ENCODE data around the gene ABCG5.

The ABCG5 gene

DNA sequence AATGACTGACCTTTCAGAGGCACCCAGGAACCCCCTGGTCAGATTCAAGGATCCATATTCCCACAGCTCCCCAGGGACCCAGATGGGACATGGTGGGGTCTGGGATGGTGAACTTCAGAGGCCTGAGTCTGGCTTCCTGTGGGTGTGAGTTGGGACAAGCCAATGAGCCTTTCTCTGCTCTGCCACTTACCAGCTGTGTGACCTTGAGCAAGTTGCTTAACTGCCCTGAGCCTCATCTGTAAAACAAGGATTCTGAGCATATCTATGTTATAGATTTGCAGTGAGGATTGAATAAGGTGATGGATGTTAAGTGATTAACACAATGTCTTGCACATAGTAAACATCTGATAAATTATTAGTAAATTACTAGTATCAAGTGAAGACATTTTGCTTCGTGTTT, 6.5 kb upstream of the ABCG5 start:
- no peak overlapping the region for H3K4me3 ChIP-seq (replicated peaks in 1 of 2; ENCODE audit: low read depth in 2 of 2, low read length in 2 of 2)
- DNase-seq (ENCODE audit: low read depth in 2 of 2): no peak
- TF ChIP-seq, protein P1, sequence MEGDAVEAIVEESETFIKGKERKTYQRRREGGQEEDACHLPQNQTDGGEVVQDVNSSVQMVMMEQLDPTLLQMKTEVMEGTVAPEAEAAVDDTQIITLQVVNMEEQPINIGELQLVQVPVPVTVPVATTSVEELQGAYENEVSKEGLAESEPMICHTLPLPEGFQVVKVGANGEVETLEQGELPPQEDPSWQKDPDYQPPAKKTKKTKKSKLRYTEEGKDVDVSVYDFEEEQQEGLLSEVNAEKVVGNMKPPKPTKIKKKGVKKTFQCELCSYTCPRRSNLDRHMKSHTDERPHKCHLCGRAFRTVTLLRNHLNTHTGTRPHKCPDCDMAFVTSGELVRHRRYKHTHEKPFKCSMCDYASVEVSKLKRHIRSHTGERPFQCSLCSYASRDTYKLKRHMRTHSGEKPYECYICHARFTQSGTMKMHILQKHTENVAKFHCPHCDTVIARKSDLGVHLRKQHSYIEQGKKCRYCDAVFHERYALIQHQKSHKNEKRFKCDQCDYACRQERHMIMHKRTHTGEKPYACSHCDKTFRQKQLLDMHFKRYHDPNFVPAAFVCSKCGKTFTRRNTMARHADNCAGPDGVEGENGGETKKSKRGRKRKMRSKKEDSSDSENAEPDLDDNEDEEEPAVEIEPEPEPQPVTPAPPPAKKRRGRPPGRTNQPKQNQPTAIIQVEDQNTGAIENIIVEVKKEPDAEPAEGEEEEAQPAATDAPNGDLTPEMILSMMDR (IDR thresholded peaks at IDR 0.05; ENCODE audit: low read depth, low read length): no peak

DNA sequence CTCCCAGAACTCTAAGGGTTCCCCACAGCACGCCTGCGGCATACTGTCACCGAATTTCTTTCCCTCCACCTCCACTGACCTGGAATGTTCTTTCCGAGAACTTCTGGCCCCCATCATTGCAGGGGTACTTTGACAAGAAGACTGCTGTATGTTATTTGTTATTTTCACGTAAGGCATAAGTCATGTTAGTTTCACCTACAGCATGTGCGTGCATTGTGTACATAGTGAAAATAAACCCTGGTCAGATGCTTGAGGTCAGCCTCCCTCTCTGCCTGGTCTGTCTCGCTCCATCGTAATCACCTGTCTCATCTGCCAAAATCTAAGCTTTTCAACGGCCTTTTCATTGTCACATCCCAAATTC, 4.2 kb upstream of the ABCG5 start:
- TF ChIP-seq, protein P1 (IDR thresholded peaks at IDR 0.05; ENCODE audit: low read depth, low read length): no peak

GRCh38 chr2:43841949-43842865, 3.6 kb upstream of the ABCG5 start:
- TF ChIP-seq, protein P1 (IDR thresholded peaks at IDR 0.05; ENCODE audit: low read depth, low read length): no peak
- no peak for DNase-seq (ENCODE audit: low read depth in 2 of 2)
- no peak overlapping the region for H3K4me3 ChIP-seq (replicated peaks in 1 of 2; ENCODE audit: low read depth in 2 of 2, low read length in 2 of 2)

More for the DNA sequence above, 4.2 kb upstream of the ABCG5 start:
- no peak overlapping the region for H3K4me3 ChIP-seq (replicated peaks in 1 of 2; ENCODE audit: low read depth in 2 of 2, low read length in 2 of 2)
- DNase-seq (ENCODE audit: low read depth in 2 of 2): no peak

DNA sequence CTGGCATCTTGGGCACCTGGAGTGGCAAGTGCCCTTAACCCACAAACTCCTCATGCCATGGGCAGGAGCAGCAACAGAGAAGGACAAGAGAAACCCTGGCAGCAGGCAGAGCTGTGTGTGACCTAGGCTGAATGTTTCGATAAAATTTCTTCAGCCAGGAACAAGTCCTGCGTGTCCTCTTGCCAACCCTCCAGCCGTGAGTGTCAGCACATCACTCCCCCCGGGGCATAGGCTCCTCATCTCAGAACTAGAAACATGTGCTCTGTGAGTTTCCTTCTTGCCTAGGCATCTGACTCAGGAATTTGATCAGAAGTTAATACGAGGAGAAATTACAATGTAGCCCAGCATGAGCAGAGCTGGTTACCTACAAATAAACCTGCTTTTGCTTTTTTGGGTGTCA, 2.3 kb upstream of the ABCG5 start:
- DNase-seq (ENCODE audit: low read depth in 2 of 2): no peak
- no peak overlapping the region for H3K4me3 ChIP-seq (replicated peaks in 1 of 2; ENCODE audit: low read depth in 2 of 2, low read length in 2 of 2)
- TF ChIP-seq, protein P1 (IDR thresholded peaks at IDR 0.05; ENCODE audit: low read depth, low read length): no peak

DNA sequence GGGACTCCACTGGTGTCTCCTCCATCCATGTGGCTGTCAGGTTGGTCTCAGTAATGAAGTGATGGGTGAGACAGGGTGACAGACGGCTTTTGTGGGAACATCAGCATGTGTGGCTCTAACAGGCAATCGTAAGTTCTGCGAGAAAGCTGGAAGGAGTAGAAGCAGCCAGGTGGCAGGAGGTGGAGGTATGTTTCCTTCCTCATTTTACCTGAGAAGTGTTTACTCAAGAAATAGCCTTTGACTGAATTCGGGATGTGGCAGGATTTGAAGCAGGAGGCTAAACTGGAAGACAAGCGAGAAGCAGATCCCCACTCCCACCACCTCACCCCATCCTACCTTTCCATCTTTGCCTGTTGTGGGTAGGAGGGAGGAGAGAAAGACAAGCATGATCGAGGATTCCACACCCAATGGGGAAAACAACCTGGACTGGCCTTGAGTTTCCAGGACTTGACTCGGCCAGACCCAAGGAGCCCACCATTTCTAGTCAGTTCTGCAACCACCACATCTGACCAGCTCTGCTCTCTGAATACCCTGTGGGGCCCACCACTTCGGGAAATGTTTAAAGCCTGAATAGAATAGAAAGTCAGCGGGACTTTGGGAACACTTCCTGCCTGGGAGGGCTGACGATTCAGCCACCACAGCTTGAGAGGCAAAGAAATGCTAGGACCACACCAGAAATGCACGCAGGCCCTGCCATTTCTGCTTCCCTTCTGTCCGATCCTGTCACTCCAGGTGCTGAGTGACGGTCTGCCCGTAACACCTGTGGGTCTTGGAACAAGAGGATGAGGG, 1.3 kb upstream of the ABCG5 start:
- TF ChIP-seq, protein P1 (IDR thresholded peaks at IDR 0.05; ENCODE audit: low read depth, low read length): no peak
- H3K4me3 ChIP-seq (replicated peaks in 1 of 2; ENCODE audit: low read depth in 2 of 2, low read length in 2 of 2): no peak overlapping the region
- no peak for DNase-seq (ENCODE audit: low read depth in 2 of 2)

- no peak for DNase-seq (ENCODE audit: low read depth in 2 of 2)
- TF ChIP-seq, protein P1 (IDR thresholded peaks at IDR 0.05; ENCODE audit: low read depth, low read length): no peak
- no peak overlapping the region for H3K4me3 ChIP-seq (replicated peaks in 1 of 2; ENCODE audit: low read depth in 2 of 2, low read length in 2 of 2)
These were observed 644 bp downstream of the ABCG5 start for GRCh38 chr2:43837831-43838559.

Measured in cardiac fibroblast (primary cell).